ENCODE data around the gene AFAP1. TPM values are rescaled to one million over a fixed set of nuclear protein-coding genes. Genes with fewer than 3 reads are reported as not detected.

Gene AFAP1
- total RNA-seq, 1 experiment from 2014 or later = 27.6 TPM

DNA sequence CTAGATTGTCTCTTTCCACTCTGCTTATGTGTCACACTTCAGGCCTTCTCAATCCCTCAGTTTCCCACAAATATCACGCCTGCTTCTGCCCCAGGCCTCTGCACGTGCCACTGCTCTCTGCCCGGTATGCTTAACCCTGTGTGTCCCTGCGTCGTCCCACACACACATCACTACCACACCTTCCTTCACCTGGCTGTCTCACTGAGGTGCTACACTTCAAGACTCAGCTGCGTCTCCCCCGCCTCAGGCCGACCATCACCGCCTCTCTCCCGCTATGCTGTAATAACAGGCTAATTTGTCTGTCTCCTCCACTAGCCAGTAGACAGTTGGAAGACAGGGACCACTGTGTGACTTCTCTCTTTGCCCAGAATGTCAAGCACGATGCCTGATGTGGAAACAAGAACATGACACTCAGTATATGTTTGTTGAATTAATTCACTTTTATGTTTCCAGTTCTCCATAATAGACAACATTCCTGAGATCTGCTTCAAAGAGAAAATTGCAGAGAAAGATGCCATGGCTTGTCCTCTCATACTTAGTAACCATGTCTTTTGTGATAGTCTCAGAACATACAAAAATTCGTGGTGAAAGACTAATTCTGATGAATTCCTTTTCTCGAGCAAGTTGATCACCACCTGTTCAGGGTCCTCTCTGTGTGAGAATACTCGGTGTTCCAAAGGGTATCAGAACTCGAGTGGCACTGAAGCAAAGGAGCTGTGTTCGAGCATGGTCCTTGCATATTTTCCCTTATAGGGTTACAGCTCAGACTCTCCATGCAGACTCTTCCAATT is 54.2 kb downstream of the AFAP1 start:
- no peak for DNase-seq
- peaks cover 11% of the 10 kb centered on the region; the same call in 1 of the 2 replicates for H3K9me3 ChIP-seq
- no peaks in the 10 kb centered on the region for H3K36me3 ChIP-seq (ENCODE audit: control insufficient read depth, insufficient read depth, low read length)
- no peaks in the 10 kb centered on the region for H3K27me3 ChIP-seq (replicated peaks; ENCODE audit: control insufficient read depth, insufficient read depth, low read length)
- Mint-ChIP-seq H3K4me1 (ENCODE audit: low read depth, unreplicated experiment) (peaks cover 7% of the 10 kb centered on the region), H3K36me3 (ENCODE audit: insufficient read depth, unreplicated experiment) (peaks cover 6% of the 10 kb centered on the region), H3K9me3 (ENCODE audit: unreplicated experiment) (peaks cover 10% of the 10 kb centered on the region), H3K4me3 (ENCODE audit: unreplicated experiment) (no peak overlapping the region), H3K27me3 (ENCODE audit: insufficient read depth, unreplicated experiment) (no peaks in the 10 kb centered on the region), H3K27ac (ENCODE audit: unreplicated experiment) (no peak overlapping the region)
- CTCF ChIA-PET = no interaction called here
- intact Hi-C loops (cut with micrococcal nuclease; ENCODE audit: unreplicated experiment) = no loop called here
- TF ChIP-seq, protein P1, sequence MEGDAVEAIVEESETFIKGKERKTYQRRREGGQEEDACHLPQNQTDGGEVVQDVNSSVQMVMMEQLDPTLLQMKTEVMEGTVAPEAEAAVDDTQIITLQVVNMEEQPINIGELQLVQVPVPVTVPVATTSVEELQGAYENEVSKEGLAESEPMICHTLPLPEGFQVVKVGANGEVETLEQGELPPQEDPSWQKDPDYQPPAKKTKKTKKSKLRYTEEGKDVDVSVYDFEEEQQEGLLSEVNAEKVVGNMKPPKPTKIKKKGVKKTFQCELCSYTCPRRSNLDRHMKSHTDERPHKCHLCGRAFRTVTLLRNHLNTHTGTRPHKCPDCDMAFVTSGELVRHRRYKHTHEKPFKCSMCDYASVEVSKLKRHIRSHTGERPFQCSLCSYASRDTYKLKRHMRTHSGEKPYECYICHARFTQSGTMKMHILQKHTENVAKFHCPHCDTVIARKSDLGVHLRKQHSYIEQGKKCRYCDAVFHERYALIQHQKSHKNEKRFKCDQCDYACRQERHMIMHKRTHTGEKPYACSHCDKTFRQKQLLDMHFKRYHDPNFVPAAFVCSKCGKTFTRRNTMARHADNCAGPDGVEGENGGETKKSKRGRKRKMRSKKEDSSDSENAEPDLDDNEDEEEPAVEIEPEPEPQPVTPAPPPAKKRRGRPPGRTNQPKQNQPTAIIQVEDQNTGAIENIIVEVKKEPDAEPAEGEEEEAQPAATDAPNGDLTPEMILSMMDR (IDR thresholded peaks at IDR 0.05; ENCODE audit: insufficient read depth in 1 of 2, low read depth in 1 of 2, low read length in 1 of 2, severe bottlenecking in 1 of 2, unreplicated experiment in 1 of 2) = no peak
- POLR2A ChIA-PET = no interaction called here
- H3K4me1 ChIP-seq = peaks cover 2% of the 10 kb centered on the region; the same call in 1 of the 2 replicates
- no peak overlapping the region for H3K4me3 ChIP-seq (ENCODE audit: low read depth, low read length)
- no TSS peak for BruUV-seq (replicated peaks)

DNA sequence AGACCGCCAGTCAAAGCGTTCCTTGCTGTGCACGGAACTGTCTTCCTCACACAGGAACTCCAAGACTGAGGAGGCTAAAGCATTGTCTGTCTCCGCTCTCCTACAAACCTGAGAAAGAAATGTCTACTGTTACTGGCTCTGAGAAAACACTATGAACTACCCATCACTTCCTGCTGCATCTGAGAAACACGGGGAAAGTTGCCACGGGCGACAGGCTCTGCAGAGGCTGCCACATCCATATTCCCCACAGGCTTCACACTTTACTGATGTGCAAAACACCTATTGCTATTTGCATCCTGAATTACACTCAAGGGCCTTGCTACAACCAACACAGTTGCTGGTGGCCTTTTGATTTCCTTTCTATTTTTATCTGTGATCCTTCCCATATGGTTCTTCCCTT is 59.0 kb downstream of the AFAP1 start:
- Mint-ChIP-seq H3K4me1 (ENCODE audit: low read depth, unreplicated experiment) (peaks cover 22% of the 10 kb centered on the region), H3K4me3 (ENCODE audit: unreplicated experiment) (no peak overlapping the region), H3K27ac (ENCODE audit: unreplicated experiment) (peak overlapping the region; percentile 9), H3K9me3 (ENCODE audit: unreplicated experiment) (no peaks in the 10 kb centered on the region), H3K36me3 (ENCODE audit: insufficient read depth, unreplicated experiment) (peaks cover 5% of the 10 kb centered on the region), H3K27me3 (ENCODE audit: insufficient read depth, unreplicated experiment) (no peaks in the 10 kb centered on the region)
- Histone ChIP-seq H3K9me3 (no peaks in the 10 kb centered on the region), H3K36me3 (ENCODE audit: control insufficient read depth, insufficient read depth, low read length) (no peaks in the 10 kb centered on the region; the same call in 1 of the 2 replicates), H3K4me1 (peaks cover 4% of the 10 kb centered on the region; the same call in 1 of the 2 replicates), H3K27me3 (replicated peaks; ENCODE audit: control insufficient read depth, insufficient read depth, low read length) (no peaks in the 10 kb centered on the region), H3K4me3 (ENCODE audit: low read depth, low read length) (no peak overlapping the region)
- intact Hi-C loops (cut with micrococcal nuclease; ENCODE audit: unreplicated experiment) = no loop called here
- BruUV-seq (replicated peaks) = no TSS peak
- ChIA-PET POLR2A (no interaction called here), CTCF (no interaction called here)
- TF ChIP-seq, protein P1 (IDR thresholded peaks at IDR 0.05; ENCODE audit: insufficient read depth in 1 of 2, low read depth in 1 of 2, low read length in 1 of 2, severe bottlenecking in 1 of 2, unreplicated experiment in 1 of 2) = no peak
- DNase-seq = no peak

DNA sequence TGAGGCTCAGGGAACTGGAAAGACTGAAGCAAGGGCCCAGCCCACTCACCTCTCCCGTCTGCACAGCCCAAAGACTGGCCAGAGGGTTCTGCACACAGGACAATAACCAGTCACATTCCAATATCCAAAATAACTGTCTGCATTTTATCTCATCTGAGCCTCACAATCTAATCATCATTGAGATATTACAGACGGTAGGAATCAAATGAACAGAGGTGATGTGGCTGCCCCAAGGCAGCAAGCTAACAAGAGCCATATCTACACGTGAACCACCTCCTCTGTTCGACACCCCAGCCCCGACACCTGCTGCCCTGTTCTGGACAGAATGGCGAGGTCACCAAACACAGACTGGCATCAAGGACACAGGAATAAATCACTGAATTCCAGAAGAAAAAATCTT is 60.5 kb downstream of the AFAP1 start:
- H3K9me3 Mint-ChIP-seq (ENCODE audit: unreplicated experiment) = no peaks in the 10 kb centered on the region
- TF ChIP-seq, protein P1 (IDR thresholded peaks at IDR 0.05; ENCODE audit: insufficient read depth in 1 of 2, low read depth in 1 of 2, low read length in 1 of 2, severe bottlenecking in 1 of 2, unreplicated experiment in 1 of 2) = no peak
- H3K27ac Mint-ChIP-seq (ENCODE audit: unreplicated experiment) = no peak overlapping the region
- Histone ChIP-seq H3K9me3 (no peaks in the 10 kb centered on the region), H3K27me3 (replicated peaks; ENCODE audit: control insufficient read depth, insufficient read depth, low read length) (no peaks in the 10 kb centered on the region), H3K4me3 (ENCODE audit: low read depth, low read length) (no peak overlapping the region), H3K4me1 (peaks cover 4% of the 10 kb centered on the region; the same call in 1 of the 2 replicates), H3K36me3 (ENCODE audit: control insufficient read depth, insufficient read depth, low read length) (no peaks in the 10 kb centered on the region; the same call in 1 of the 2 replicates)
- H3K27me3 Mint-ChIP-seq (ENCODE audit: insufficient read depth, unreplicated experiment) = no peaks in the 10 kb centered on the region
- H3K4me1 Mint-ChIP-seq (ENCODE audit: low read depth, unreplicated experiment) = peaks cover 15% of the 10 kb centered on the region
- CTCF ChIA-PET = no interaction called here
- peaks cover 5% of the 10 kb centered on the region for H3K36me3 Mint-ChIP-seq (ENCODE audit: insufficient read depth, unreplicated experiment)
- POLR2A ChIA-PET = no interaction called here
- no TSS peak for BruUV-seq (replicated peaks)
- intact Hi-C loops (cut with micrococcal nuclease; ENCODE audit: unreplicated experiment) = loop anchor here (5.0 kb wide), 1 partner anchor 48 kb away; no protein-coding TSS in a partner anchor
- no peak for DNase-seq
- no peak overlapping the region for H3K4me3 Mint-ChIP-seq (ENCODE audit: unreplicated experiment)

Measured in Caco-2 (cell line).